ENCODE data around the gene PCDHGA7. TPM values are rescaled to one million over a fixed set of nuclear protein-coding genes. Genes with fewer than 3 reads are reported as not detected.

The PCDHGA7 gene
- total RNA-seq, 2 donors from 2014 or later: 0.59 to 1.0 TPM

GRCh38 chr5:141362719-141363118 lies 19.8 kb upstream of the PCDHGA7 start:
- H3K9me3 ChIP-seq: no peaks in the 10 kb centered on the region
- H3K27ac ChIP-seq: no peak overlapping the region
- no peak for TF ChIP-seq CTCF (IDR thresholded peaks at IDR 0.05)
- no peaks in the 10 kb centered on the region for H3K27me3 ChIP-seq
- H3K36me3 ChIP-seq: no peaks in the 10 kb centered on the region
- no peak for DNase-seq
- intact Hi-C loops (cut with DNase I): no loop called here
- no peak overlapping the region for H3K4me3 ChIP-seq
- H3K4me1 ChIP-seq: no peaks in the 10 kb centered on the region
- H3K9ac ChIP-seq (ENCODE audit: low read depth in 2 of 2, low read length in 2 of 2): no peak overlapping the region

GRCh38 chr5:141363952-141364660 lies 18.4 kb upstream of the PCDHGA7 start, which contains the start of gene PCDHGA5:
PCDHGA5 (plus strand) TSS chr5:141364162; CDS start chr5:141364331, 169 bp downstream.
- H3K36me3 ChIP-seq: no peaks in the 10 kb centered on the region
- H3K4me1 ChIP-seq: no peaks in the 10 kb centered on the region
- no peaks in the 10 kb centered on the region for H3K27me3 ChIP-seq
- H3K9me3 ChIP-seq: no peaks in the 10 kb centered on the region
- H3K27ac ChIP-seq: no peak within 1 kb of the TSS
- intact Hi-C loops (cut with DNase I): no loop called here
- no peak for DNase-seq
- no peak within 1 kb of the TSS for H3K4me3 ChIP-seq
- no peak for TF ChIP-seq CTCF (IDR thresholded peaks at IDR 0.05)
- no peak within 1 kb of the TSS for H3K9ac ChIP-seq (ENCODE audit: low read depth in 2 of 2, low read length in 2 of 2)

GRCh38 chr5:141366016-141366896 lies 16.3 kb upstream of the PCDHGA7 start:
- Histone ChIP-seq H3K27ac (no peak overlapping the region), H3K27me3 (no peaks in the 10 kb centered on the region), H3K4me3 (no peak overlapping the region), H3K9me3 (no peaks in the 10 kb centered on the region), H3K4me1 (no peaks in the 10 kb centered on the region), H3K9ac (ENCODE audit: low read depth in 2 of 2, low read length in 2 of 2) (no peak overlapping the region), H3K36me3 (no peaks in the 10 kb centered on the region)
- TF ChIP-seq CTCF (IDR thresholded peaks at IDR 0.05): no peak
- no peak for DNase-seq
- intact Hi-C loops (cut with DNase I): no loop called here

- H3K27ac ChIP-seq: no peak within 1 kb of the TSS
- intact Hi-C loops (cut with DNase I): no loop called here
- no peaks in the 10 kb centered on the region for H3K4me1 ChIP-seq
- no peak for DNase-seq
- no peak within 1 kb of the TSS for H3K4me3 ChIP-seq
- H3K27me3 ChIP-seq: no peaks in the 10 kb centered on the region
- TF ChIP-seq CTCF (IDR thresholded peaks at IDR 0.05): no peak
- peaks cover 13% of the 10 kb centered on the region for H3K9me3 ChIP-seq
- no peak within 1 kb of the TSS for H3K9ac ChIP-seq (ENCODE audit: low read depth in 2 of 2, low read length in 2 of 2)
- no peaks in the 10 kb centered on the region for H3K36me3 ChIP-seq
Observed at GRCh38 chr5:141369994-141370848, 12.3 kb upstream of the PCDHGA7 start, which contains the start of gene PCDHGB3. PCDHGB3 (plus strand) TSS chr5:141370242; CDS start chr5:141370395, 153 bp downstream.

Measured in colonic mucosa (tissue), 4 donors.